HEK293 (cell line): ENCODE data around the gene CLEC14A.

Experiments
- CTCF ChIP-seq: fragments of 450-650 bp; formaldehyde crosslinking; IDR thresholded peaks from 2 replicates; pipeline ENCODE4 v1.5.1; 2016; ENCODE audit warnings: missing biosample characterization, missing genetic modification characterization
- HOXD13 ChIP-seq: sonication (generic); formaldehyde crosslinking; IDR thresholded peaks from 2 replicates; pipeline ENCODE4 v1.8.0; 2022; ENCODE audit warnings: missing genetic modification reagents, borderline replicate concordance
- KLF17 ChIP-seq: fragments of 450-650 bp; formaldehyde crosslinking; IDR thresholded peaks from 2 replicates; pipeline ENCODE4 v1.5.1; 2016; ENCODE audit warnings: missing biosample characterization, missing genetic modification characterization
- MZF1 ChIP-seq: fragments of 450-650 bp; formaldehyde crosslinking; IDR thresholded peaks from 2 replicates; pipeline ENCODE4 v1.5.1; 2017; ENCODE audit warnings: missing biosample characterization, missing genetic modification characterization, borderline replicate concordance
- PRDM1 ChIP-seq: fragments of 450-650 bp; formaldehyde crosslinking; IDR thresholded peaks from 2 replicates; pipeline ENCODE4; 2016; ENCODE audit warnings: missing biosample characterization, missing genetic modification characterization
- TCF7L2 ChIP-seq: IDR thresholded peaks from 2 replicates; pipeline ENCODE4 v1.6.1; 2011; ENCODE audit warnings: low read depth, mild to moderate bottlenecking, inconsistent platforms, low read length, moderate library complexity, borderline replicate concordance
- TRIM28 ChIP-seq: IDR thresholded peaks from 2 replicates; pipeline ENCODE4 v1.6.1; 2011; ENCODE audit warnings: low read length, control low read depth, borderline replicate concordance
- ZBTB26 ChIP-seq: fragments of 450-650 bp; formaldehyde crosslinking; optimal IDR thresholded peaks from 2 replicates; pipeline ENCODE3; 2016; ENCODE audit warnings: missing biosample characterization, mild to moderate bottlenecking, missing genetic modification characterization
- ZNF549 ChIP-seq: fragments of 450-650 bp; IDR thresholded peaks from 2 replicates; pipeline ENCODE4 v1.5.1; 2018; ENCODE audit warnings: missing biosample characterization, missing genetic modification characterization, mild to moderate bottlenecking, inconsistent platforms, moderate library complexity
- ZNF639 ChIP-seq: fragments of 450-650 bp; formaldehyde crosslinking; IDR thresholded peaks from 2 replicates; pipeline ENCODE4 v1.5.1; 2016; ENCODE audit warnings: missing biosample characterization, missing genetic modification characterization

- no peak for TF ChIP-seq CTCF (tag by site-specific recombination)
- no peak for TF ChIP-seq ZNF549
- TF ChIP-seq ZBTB26: no peak
- no peak for TF ChIP-seq ZNF639
- no peak for TF ChIP-seq KLF17 (tag by site-specific recombination)
- no peak for TF ChIP-seq TRIM28
- no peak for TF ChIP-seq TCF7L2
- no peak for TF ChIP-seq MZF1 (tag by site-specific recombination)
- TF ChIP-seq HOXD13 (CRISPR knock-in tag): no peak
- TF ChIP-seq PRDM1 (tag by site-specific recombination): no peak
These were observed 44.6 kb downstream of the CLEC14A start for GRCh38 chr14:38211255-38211735.
